ENCODE measurements around the gene TCERG1L.

Gene TCERG1L

DNA sequence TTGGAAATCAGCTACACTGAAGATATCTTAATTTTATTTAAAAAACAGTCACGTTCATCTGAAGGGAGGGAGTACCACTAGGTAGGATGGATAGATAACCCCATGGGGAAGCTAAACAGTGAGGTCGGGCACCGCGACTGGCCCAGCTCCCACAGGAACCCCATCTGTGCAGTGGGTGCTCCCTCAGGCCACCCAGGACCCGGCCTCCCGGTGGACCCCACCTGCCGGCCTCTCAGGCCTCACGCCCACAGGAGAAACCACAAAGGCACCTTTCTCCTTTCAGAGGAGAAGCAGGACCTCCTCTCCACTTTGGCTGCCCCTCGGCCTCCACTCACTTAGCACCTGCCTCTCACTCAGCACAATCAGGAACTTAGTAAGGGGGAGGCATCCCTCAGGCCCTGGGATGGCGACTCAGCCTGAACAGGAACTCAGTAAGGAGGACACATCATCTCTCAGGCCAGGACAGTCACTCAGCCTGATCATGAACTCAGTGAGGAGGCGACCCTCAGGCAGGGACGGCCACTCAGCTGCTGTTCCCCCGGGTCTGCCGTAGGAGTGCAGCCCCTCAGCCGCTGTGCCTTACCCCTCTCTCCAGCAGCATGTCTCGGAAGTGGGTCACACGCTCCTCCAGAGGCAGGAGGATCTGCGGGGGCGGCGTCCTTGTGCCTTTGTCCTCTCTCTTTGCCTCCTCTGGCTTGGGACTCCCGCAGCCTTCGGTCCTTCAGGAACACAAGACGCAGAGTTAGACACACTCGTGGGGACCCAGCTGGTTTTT is 195.1 kb downstream of the TCERG1L start:
- DNase-seq, result no peak

DNA sequence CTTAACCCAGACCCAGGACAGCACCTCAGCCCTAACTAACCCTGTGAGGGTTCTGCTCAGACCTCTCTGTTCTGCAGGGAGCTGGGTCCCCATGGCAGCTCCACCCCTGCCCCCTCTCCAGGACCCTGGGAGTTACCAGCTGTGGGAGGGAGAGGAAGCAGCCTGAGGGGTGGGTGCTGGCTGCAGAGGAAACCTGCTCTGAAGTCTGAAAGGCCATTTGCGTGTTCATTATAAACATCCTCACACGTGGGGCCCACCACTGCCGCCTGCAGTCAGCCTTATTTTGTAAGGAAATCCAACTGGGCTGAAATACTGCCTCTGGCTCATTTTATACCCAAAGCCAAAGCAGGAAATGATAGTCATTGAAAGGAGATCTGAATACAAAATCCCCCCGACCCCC is 195.7 kb downstream of the TCERG1L start:
- no peak for DNase-seq

DNA sequence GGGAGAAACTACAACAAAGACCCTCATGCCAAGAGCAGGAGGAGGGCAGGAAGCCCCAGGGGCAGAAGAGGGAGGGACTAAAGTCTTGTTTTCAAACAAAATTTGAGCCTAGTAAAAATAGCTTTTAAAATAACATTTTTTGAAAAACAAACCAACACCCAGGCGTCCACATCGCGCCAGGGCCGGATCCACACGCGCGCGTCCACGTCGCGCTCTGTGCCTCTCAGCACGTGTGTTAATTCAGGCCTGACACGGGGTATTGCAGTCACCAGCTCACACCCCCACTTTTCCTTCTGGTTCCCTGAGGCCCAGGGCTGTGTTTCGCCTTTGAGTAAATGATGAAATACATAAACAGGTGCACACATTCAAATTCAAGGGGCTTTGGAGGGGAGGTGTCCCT is 196.2 kb downstream of the TCERG1L start:
- DNase-seq, result no peak

DNA sequence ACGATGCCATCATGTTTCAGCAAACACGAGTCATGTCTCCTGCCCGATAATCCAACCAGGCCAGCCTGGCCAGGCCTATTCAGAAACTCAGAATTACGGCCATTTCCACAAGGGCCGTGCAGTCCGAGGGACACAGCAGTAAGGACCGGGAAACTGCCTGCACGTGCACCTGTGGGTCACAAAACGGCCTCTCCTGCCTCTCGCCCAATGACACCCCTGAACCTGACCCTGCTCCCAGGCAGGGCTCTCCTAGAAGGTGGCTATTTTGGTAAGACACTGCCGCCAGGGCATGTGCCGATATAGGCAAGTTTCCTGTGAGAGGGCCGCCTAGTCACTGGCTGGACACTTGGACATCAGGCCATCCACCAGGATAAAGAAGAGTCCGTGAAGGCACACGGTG is 196.7 kb downstream of the TCERG1L start:
- DNase-seq, result no peak

DNA sequence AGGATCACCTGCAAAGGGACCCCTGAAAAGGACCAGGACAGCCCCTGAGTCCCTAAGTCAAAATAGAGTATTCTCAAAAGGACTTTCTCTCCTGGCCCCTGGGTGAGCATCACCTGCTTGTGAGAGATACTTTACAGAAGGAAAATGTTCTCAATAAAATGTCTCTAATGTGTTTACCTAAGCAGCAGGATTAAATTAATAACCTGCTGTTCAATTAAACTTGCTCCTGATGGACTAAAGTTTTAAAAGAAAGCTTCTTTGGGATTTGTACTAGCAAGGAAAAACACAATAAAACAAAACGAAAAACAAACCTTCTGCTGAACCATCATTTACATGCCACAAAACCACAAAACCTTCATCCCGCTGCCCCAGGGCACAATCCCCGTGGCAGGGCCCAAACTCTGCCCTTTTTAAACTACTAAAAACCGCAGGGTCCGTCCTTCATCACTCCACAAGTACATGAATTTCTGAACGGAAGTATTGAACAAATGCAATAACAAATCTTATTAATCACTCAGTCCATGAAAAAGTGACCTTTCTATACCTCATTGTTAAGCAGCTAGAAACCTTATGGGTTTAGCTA is 197.7 kb downstream of the TCERG1L start:
- no peak for DNase-seq

DNA sequence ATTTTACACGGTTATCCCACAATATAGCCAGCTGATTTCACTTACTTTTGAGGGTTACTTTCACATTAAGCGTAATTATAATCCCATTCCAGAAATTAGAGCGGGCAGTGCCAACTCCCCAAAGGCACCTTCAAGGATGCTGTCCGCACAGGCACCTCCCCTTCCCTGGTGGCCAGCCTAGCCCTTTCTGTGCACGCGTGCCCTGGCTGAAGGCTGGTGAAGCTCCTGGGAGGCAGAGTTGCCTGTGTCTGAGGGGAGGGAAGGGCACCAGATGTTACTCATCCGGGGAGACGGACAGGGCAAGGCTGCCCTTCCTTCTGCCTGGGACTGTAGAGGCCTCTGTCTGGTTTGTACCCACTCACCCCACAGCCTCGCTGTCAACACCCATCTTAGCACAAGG is 198.4 kb downstream of the TCERG1L start:
- no peak for DNase-seq

DNA sequence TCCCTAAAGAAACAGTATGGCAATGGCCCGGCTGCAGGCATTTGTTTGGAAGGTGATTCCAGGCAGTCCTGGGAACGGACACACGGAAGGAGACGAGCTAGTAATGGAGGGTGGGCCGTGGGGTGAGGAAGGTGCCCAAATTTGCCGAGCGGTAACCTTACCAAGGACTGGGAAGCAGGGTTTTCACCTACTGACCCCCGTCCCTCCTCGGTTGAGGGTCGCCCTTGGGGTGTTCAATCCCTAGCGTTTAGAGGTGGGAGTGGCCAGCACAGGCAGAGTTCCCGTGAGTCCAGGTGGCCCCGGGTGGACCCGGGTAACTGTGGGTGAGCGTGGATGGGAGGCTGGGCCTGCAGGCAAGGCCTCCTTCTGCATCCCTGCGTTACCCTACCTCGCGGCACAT is 198.8 kb downstream of the TCERG1L start:
- no peak for DNase-seq

DNA sequence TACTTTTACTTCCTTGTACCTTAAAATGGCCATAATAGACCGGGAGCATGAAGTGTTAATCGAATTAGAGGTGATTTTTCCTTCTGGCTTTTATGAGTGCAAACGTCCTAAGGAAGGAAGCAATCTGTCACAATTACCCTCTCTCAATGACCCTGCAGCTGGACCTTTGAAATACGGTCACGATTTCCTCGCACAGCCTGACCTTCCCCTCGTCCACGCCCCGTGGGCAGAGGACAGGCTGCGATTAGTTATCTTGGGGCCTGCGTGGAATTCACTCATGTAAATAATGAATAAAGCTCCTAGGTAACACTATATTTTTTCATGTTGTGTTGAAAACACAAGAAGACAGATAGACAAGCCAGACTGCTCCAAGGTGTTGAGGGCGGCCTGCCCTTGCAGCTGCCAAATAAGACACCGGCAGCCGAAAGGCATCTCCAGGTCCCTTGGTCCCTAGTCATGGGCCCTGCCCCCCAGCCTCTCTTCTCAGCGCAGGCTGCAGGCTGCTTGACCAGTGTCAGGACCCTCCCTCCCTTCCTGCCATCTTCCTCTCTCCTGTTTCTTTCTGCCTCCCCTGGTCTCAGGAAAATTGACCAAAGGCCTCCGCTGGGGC is 199.9 kb downstream of the TCERG1L start:
- no peak for DNase-seq

DNA sequence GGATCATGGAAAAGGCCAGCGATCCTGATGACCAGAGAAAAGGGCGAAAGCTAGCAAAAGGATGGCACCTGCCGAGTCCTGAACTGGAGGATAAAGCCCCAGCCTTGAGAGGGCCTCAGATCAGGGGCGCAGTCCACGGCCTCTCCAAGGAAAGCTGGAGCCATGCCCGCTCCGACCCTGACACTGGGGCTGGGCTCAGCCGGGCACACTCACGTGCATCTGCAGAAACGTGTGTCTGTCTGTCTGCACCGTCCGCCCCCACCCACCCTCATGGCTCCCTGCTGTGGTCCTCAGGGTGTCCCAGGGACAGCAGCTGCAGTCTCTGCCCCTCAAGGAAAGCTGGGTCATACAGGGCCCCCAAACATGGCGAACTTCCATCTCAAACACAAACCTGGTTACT is 200.5 kb downstream of the TCERG1L start:
- DNase-seq, result no peak

DNA sequence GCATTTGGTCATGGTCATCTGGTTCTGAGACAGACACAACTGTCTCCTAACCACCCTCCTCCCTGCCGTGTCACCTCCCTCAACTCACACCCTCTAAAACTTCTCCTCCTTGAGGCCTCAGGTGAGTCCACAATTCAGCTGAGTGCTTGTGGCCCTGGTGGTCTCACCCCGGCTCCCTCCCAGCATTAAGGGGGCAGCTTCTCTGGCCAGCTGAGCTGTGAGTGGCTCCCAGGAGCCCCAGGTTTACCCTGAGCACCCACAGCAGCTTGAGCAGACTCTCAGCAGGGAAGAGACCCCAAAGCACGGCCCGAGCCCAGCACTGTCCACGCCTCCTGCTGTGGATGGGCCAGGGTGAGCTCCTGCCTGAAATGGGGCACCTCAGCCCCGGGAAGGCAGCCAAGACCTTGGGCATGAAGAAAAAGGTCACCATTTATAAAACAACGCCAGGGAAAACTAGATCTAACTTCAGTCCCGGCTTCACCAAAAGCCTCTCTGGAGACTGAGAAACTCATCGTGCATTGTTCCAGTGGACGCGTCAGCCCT is 201.2 kb downstream of the TCERG1L start:
- DNase-seq, result no peak

DNA sequence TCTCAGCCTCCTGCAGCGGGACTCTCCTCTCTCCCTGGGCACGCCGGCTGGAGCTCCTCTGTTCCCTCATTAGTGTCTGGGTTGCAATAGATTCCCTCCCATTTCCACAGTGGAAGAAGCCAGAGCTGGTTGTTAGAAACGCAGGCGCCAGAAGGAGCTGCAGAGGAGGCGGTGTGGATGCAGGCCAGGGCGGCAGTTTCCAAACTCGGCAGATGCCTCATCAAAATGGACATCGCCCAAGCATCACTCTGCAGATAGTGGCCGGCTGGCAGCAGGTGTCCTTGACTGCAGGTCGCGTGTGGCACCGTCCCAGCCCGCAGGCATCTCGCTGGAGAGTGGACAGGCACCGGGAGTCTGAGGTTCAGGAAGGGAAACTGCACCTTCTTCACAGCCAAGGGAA is 201.8 kb downstream of the TCERG1L start:
- no peak for DNase-seq

DNA sequence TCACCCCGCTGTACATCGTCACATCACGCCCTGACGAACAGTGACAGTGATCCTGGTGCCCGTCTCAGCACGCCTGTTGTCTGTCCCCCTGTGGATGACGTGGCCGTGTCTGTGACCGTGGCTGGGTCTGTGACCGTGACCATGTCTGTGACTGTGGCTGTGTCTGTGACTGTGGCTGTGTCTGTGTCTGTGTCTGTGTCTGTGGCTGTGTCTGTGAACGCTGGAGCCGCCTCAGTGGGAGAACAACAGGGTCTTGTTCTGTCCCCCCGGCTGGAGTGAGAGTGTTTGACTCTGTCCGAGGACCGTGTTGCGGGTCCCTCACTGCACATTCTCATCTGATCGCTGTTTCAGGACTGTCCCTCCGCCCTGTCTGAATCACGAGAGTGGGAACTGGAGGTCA is 202.2 kb downstream of the TCERG1L start:
- no peak for DNase-seq

DNA sequence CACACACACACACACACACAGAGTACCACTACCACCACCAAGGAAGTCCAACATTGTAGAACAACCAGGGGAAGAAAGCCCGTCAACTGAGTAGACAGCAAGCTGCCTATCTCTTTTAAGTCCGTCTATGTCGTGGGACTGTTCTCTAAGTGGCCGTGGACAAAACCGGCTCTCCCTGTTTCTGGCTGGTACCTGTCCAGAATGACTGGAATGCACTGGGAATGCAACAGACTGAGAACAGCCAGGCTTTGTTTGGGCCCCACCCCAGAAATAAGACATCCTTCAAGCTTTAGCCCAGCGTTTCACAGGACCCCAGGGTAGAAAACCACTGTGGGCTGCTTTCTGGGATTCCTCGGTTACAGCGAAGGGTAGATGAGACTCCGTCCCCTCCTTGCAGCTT is 203.6 kb downstream of the TCERG1L start:
- DNase-seq, result no peak

DNA sequence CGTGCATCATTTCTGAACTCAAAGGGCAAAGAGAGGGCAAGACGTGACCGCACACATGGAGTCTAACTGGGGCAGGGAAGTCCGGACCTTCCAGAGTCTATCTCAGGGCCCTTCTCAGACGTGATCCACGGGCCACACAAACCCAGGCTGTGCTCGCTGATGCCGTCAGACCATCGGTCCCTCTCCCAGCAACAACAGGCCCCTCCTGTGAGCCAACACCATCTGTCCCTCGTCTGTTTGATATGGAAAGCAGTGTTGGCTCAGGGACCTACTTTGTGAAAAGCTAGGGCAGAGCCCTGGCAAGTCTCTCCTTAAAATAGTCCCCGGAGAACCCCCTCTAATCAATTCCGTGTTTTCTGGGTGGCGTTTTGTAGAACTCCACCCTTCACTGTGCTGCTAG is 208.8 kb downstream of the TCERG1L start:
- DNase-seq, result peak; percentile 12

DNA sequence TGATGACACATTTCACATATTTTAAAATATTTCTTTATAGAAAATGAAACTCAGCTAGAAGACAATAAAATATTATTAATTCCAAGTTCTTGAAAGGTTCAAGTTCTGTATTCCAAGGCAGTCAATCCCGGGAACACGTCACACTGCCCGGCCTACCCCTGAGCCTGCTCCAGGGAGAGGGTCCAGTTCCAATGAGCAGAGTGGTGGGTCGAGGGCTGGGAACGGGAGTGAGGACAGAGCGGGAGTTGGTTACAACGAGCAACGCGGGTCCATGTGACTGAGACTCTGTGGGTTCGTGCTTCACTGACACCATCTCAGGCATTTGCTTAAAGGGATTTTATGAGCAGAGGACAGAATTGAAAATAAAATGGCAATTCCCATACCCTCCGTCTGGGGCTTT is 209.4 kb downstream of the TCERG1L start:
- DNase-seq, result no peak

DNA sequence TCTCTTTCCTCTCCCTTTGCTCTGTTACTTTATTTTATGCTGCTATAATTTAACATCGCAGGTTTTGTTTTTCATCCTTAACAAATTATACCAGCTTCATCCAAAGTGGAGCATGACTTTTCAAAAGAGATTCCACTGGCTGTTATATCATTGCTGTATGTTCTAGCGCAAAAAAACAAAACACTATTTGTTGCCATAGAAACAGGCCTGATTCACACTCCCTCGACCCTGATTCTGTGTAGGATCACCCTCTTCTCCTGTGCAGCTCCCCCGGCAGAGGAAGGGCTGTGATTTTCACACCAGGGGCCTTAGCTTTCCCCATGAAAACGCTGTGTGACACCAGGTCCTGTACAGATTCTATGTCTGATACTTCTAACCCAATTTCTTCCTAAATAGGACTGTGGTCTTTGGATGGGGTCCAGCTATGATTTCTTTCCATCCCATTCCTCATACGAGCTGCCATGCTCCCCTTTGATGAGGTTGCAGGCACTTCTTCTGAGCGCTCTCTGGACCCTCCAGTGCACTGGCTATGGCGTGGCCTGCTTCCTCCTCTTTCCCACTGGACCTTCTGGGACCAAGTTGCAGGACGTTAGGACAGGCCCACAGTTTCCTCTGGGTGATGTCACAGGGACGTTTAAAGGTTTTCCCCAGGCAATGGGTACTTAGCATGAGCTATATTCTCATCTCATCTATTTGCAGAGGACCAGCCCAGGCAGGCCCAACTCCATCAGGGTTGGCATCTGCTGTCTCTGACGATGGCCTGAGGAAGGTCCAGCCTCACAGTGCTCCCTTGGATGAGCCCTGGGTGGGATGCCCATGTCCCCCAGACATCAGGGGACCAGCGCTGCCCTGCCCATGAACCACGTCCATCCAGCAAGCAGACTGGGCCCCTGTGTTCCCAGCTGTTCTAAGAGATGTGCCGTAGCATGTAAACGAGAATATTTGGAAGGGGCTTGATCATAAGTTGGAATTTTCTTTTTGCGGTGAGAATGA is 210.8 kb downstream of the TCERG1L start:
- DNase-seq, result peak; percentile 5

DNA sequence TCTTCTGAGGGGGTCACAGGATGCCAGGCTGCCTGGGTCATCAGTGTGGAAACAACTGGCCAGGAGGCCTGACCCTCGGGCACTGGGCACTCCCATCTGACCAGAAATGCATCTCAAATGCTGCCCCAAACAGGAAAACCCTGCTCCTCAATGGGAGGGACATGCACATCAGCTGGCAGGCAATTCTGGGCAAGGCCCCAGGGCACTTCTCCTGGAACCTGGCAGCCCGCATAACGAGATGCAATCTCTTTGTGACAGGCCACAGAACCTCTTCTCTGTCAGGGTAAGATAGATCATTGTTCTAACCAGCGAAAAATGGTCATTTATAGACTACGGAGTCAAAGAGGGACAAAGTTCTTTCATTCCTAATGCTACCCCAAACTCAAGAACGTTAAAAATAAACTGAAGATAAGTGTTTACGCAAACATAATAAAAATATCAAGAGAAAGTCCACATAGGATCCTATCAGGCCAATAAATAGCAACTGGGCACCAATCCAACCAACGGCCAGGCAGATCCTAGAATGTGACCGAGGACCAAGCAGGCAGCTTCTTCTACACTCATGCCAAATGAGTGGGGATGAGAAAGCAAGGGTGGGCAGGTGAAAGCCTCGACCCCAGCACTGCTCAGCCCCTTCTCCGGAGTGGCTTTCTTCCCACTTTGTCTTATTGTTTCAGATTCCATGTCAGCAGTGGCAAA is 212.3 kb downstream of the TCERG1L start:
- no peak for DNase-seq

DNA sequence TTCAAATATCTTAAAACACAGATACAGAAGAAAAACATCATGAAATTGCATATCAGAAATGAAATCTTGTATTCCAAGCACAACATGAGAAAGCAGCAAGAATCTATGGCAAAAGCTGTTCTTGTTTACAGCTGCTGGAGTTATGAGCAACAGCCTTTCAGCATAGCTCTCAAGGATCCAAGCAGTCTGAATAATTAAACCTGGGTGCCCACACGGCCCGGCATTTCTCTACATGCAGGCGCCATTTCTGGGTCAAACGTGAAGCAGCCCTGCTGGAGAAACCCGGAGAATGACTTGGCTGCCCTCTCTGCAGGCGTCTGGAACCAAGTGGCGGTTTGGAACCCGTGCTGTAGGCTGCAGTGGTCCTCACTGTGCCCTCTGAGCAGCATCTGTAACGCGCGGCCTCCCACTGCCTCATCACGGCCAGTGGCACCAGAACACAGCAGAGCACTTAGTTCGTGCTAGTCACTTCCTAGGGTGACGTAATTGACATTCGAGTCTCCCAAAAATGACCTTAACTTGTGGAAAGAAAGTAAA is 213.0 kb downstream of the TCERG1L start:
- no peak for DNase-seq

DNA sequence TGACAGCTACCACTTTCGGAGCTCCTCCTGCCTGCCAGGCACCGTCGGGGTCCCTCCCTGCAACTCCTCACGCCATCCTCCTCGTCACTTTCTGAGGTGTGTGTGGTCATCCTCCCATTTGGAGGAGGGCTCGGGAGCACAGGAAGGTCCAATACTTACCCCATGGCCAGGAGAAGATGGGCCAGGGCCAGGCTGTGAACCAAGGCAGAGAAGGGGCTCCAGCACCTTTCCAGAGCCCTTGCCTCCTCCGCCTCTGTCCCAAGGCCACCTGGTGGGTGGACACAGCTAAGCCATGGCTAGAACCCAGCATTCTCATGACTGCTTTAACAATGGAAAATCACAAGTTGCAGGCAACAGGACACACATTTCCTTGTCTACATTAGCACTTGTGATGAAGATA is 215.5 kb downstream of the TCERG1L start:
- no peak for DNase-seq

DNA sequence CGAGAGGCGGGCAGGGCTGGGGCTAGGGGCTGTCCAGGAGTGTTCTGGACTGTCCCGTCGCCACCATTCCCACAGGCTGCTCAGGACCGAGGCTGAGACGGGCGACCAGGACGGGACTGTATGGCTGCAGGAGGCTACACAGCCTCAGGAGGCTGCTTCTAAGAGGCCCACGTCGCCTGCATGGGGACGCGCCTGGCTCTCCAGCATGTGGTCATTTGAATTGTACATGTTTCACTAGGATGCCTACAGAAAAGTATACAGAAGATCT is 216.3 kb downstream of the TCERG1L start:
- DNase-seq, result no peak

DNA sequence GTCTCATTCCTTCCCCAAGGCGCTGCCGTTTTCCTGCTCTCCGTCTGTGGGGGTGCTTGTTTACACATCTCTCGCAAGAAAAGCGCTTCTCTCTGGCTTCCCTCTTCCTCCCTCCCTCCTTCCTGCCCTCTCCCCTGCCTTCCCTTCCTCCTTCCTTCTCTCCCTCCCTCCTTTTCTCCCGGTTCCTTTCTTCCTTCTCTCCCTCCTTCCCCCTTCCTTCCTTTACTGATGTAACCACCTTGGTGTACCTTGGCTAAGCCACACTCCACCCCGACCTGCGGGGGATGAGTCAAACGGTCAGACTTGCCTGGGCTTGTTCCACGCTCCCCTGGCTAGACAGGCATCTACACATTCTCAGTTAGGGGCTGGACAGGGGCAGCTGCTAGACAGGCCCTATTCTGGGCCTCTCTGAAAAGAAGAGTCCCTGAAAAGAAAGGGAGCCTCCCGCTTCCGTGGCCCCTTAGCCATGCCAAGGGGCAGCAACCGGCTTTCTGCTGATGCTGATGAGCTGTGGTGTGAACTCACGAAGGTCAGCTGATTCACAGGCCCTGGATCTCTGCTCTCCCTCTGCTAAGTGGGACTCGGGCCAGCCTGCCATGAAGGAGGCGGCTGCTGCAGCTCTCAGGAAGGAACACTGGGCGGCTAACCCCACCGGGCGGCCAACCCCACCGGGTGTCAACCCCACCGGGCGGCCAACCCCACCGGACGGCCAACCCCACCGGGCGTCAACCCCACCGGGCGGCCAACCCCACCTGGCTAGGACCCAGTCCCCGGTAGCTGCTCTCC is 216.8 kb downstream of the TCERG1L start:
- DNase-seq, result peak; percentile 88

Measured in NCI-H69 (cell line).